ENCODE results near the gene MSI2.

The MSI2 gene

GRCh38 chr17:57467226-57467625 lies 210.9 kb downstream of the MSI2 start:
- DNase-seq: no peak

DNA sequence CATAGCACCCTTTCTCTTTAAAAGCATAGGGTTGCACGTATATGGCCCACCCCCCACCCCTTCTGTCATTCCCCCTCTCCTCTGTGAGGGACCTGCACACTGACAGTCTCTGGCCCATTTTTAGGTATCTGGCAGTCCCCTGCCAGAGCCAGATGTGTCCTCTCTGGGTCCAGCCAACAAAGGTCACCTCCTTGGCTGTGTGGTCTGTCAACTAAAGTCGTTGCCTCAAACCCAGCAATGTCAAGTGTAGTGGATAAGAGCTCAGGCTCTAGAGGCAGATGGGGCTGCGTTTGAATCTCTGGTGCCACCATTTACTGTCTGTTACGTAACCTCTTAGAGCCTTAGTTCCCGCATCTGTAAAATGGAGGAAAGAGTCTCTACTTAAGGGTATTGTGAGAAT lies 211.5 kb downstream of the MSI2 start:
- DNase-seq: no peak

DNA sequence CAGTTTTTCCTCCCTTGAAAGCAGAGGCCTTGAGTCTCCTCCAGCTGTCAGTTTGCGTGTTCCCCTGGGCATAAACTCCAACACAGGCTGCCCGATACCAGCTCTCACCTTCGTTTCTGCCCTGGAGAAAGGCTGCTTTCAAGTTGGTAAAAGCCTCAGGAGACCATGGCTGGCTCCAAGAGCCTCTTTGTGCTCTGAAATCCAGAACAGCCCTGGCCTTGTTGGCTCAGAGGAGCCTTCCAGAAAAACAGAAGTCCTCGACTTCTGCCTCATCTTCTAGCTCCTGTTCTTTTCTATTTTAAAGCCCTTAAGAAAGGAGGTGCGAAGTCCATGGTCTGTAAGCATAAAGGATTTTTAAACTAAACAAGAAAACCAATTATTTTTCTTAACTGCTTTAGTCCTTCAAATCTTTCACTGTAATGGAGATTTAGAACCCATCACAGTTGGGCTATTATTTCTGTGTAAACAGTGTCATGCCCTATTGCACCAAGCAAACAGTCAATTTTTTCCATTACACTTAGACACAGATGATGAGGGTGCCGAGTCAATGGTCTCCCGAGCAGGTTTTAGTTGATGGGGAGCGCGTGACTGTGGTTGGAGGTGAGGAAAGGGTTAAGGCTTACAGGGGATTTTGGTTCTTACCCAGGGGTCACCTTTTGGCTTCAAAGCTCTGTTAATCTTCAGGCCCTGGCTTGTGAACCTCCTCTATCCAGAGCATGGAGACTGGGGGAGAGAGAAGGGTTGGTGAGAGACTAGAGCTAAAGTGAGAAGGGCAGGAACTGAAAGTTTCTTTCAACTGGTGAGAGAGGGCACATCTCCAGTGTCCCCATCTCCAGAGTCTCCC lies 212.8 kb downstream of the MSI2 start:
- no peak for DNase-seq

- no peak for DNase-seq
Observed at GRCh38 chr17:57470906-57471305, 214.6 kb downstream of the MSI2 start.

- no peak for DNase-seq
Observed at GRCh38 chr17:57471868-57472368, 215.6 kb downstream of the MSI2 start.

GRCh38 chr17:57475796-57476195 lies 219.5 kb downstream of the MSI2 start:
- peak; percentile 64 for DNase-seq

DNA sequence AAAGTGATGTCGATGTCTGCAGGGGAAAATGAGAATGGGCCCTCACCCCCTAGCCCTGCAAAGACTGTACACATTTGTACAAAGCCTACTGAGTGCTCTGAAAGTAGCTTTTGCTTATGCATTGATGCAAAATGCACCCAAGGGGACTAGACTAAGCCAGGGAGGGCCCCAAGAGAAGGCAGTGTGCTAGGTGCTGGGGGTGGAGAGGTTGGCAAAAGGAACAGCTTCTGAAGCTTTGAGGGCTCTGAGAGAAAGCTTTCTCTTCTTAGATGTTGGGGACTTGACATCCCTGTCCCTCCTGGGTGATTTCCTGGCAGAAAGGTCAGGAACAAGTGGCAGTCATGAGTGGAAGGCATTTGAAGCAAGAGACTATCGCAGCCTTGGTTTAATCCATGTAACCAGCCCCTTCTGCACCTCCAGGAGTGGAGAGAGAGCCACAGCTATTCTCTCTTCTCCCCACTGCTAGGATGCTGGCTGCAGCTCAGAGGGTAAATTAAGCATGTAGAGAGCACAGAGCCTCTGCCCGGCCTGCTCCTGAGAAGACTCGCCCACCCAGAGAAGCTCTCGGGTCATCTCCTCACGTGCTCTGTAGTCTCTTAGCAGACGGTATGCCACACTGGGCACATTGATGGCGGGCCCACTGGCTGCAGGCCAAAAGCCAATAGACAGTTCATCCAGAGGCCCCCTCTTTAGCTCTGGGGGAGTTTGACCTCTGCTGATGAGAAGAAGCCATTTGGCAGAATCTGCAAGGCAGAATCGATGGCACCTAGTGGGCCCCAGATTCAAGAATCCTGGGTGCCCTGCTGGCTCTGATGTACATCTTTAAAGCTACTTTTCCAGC lies 221.4 kb downstream of the MSI2 start:
- no peak for DNase-seq

DNA sequence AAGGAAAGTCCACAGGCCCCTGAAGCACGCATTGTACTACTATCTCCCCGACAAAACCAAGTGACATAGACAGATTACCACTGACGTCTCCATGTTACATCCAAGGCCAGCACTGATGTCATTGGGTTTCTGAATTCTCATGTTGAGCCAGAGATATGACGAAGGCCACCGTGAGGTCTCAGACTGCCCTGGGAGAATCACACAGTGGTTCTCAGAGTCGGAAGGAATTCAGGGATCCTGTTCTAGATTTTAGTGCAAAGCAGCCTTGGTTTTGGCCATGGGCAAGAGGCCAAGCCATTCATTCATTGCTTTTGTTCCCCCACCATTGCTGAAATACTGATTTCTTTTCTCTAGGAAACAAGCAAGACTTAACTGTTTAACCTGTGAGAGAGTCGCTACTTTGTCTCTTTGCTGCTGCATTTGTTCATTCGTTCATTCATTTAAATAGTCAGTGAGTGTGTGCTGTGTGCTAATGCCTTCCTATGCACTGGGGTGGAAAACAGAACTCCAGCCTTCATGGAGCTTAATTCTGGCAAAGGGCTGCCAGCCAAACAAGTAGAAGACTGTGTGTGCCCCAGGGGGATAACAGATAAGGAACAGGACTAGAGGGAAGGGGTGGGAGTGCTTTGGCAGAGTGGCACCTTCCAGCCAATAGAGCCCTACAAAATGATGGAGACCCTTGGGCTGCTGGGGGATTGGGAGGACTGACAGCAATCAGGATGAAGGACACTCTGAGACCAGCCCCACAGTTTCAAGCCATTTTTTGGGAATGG lies 222.3 kb downstream of the MSI2 start:
- no peak for DNase-seq

DNA sequence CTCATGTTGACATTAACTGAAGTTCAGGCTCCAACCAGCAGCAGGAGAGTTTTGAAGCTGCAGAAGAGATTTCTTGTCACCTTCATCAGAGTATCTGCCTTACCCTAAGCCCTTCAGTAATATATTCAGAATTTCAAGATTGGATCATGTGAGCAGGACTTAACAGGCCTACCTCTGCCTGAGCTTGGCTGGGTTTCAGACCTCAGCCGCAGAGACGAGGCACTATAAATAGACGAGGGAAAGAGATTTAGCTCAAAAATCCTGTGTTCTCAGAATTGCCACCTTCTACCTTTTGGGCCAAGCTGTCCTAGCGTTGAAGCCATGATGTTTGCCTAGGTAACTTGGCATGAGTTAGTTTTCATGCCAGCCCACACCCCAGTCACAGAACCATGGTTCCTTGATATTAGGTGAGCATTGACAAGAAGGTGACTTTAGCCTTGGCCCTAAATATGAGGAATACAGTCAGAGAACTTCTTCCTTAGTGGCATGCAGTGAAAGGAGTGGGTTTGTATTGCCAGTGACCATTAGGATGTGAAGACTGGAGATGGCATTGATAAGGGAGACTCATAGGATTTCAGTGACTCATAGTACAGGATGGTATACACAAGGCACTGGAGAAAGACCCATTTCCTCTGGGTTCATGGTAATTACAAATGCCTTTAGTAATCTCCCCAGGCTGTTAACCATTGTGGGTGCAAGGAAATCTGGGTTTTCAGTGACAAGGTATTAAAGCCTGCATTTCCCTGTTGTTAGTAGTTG lies 224.3 kb downstream of the MSI2 start:
- peak; percentile 24 for DNase-seq

DNA sequence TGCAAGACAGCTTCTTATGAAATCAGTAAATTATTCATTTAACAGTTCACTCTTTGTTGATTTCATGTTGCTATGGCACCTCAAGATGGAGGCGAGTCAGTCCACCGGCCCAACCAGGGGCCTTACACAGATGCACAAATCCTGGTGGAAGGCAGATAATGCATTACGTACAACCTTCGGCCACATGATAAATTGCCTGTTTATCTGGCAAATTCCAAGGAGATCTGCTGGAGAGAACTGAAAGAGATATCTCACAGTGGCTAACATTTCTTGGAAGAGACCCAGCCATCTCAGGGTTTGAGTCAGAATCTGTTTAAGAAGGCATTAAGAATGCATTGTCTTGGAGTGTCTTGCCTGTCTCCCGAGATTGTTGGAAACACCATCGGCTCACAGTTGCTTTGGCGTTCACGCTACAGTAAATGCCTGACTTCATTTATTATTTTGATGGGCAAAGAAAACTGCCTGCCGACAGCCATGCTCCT lies 225.6 kb downstream of the MSI2 start:
- DNase-seq: peak; percentile 99

GRCh38 chr17:57482657-57483056 lies 226.3 kb downstream of the MSI2 start:
- no peak for DNase-seq

- peak; percentile 19 for DNase-seq
Observed at GRCh38 chr17:57484081-57484666, 227.9 kb downstream of the MSI2 start.

GRCh38 chr17:57484826-57485565 lies 228.7 kb downstream of the MSI2 start:
- no peak for DNase-seq

- DNase-seq: no peak
Observed at GRCh38 chr17:57485566-57485865, 229.2 kb downstream of the MSI2 start.

DNA sequence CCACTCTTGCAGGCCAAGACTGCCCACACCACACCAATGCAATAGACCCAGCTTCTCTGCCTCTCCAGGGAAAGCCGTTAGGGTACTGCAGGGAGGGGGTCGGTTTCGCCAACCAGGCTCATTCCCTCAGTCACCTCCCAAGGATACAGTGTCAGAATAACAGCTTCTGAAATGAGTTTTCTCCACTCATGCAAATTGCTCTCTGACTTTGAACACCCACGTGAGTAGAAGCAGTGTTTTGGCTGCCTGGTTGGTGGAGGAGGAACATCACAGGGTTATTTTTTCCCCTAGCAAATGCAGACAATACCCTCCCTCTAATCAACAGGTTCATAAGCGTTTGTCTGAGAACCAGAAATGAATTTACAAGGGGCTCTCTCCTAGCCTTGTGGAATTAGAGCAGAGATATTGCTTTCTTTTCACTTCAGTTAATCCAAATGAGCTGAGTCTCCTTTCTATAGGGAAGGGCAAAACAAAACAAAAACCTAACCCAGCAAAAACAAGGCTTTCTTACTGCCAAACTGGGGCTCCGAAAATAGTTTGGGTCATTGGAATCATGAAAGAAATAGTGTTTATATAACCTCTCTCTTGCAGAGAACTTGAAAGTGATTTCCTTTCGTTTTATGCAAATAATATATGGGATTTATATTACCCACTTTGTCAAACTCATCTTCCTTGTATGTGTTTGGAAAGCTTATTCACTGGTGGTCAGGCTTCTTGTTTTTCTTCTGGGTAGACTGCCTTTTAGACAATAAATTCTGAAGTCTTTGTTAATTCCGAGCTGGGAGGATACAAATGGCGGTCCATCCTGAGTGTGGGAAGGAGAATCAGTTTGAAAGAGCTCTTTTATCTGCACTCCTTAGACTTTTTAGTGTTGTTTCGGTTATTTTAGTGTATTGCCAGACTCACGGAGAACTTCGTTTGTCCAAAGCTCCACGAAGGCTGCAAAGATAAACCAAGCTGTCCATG lies 229.9 kb downstream of the MSI2 start:
- peak; percentile 31 for DNase-seq

GRCh38 chr17:57486882-57487301 lies 230.6 kb downstream of the MSI2 start:
- DNase-seq: no peak

- DNase-seq: no peak
Observed at GRCh38 chr17:57487573-57487972, 231.2 kb downstream of the MSI2 start.

GRCh38 chr17:57488856-57489255 lies 232.5 kb downstream of the MSI2 start:
- no peak for DNase-seq

- DNase-seq: no peak
Observed at GRCh38 chr17:57489321-57489720, 233.0 kb downstream of the MSI2 start.
